Activated CD8-positive, alpha-beta T cell treated with anti-CD3 and anti-CD28 coated beads, Interleukin-2, amount 10 ng/mL, durations not matched to agents 7 days and 5 days (primary cell): ENCODE data around the gene PIEZO1. TPM values are rescaled to one million over a fixed set of nuclear protein-coding genes. Genes with fewer than 3 reads are reported as not detected.
A peak's percentile ranks its signal among the peaks of the same experiment; 100 is the strongest.
"Not testable (repeated sequence)": the region's sequence is repeated elsewhere in the genome, so short reads cannot be mapped to it uniquely, and the experiment has no call there.

Source experiments
- ATAC-seq: fragments of 150-1000 bp; cut with Tn5 transposase; one replicate; pipeline ENCODE4 v1.10.0; 2021; ENCODE audit warnings: moderate library complexity
- CTCF ChIA-PET: fragments of 350-600 bp; sonication (Branson Sonifier 250); formaldehyde crosslinking; loops from one replicate; lab custom pipeline; 2021; ENCODE audit warnings: antibody characterized with exemption; lab: Charles Lee
- POLR2A ChIA-PET: fragments of 350-600 bp; sonication (Branson Sonifier 250); formaldehyde crosslinking; loops from one replicate; lab custom pipeline; 2021; ENCODE audit warnings: antibody characterized with exemption; lab: Charles Lee
- DNase-seq: peaks from one replicate; pipeline ENCODE4 v3.0.0-alpha.2; 2020
- H3K27ac Mint-ChIP-seq: one replicate; pipeline ENCODE4 v1.8.0; 2021; ENCODE audit warnings: mild to moderate bottlenecking, mixed read lengths
- H3K27me3 Mint-ChIP-seq: one replicate; pipeline ENCODE4 v1.8.0; 2021; ENCODE audit warnings: low read depth, mixed read lengths
- H3K36me3 Mint-ChIP-seq: one replicate; pipeline ENCODE4 v1.8.0; 2021; ENCODE audit warnings: low read depth, mixed read lengths
- H3K4me1 Mint-ChIP-seq: one replicate; pipeline ENCODE4 v1.8.0; 2021; ENCODE audit warnings: low read depth, mixed read lengths
- H3K4me3 Mint-ChIP-seq: one replicate; pipeline ENCODE4 v1.8.0; 2021; ENCODE audit warnings: mild to moderate bottlenecking, mixed read lengths
- H3K9me3 Mint-ChIP-seq: one replicate; pipeline ENCODE4 v1.8.0; 2022; ENCODE audit warnings: mixed read lengths; ENCODE audit not compliant: insufficient read depth
- total RNA-seq, 2 experiments: library from RNA; stranded (reverse); gene quantifications; one replicate each; pipeline ENCODE4 v1.2.3, GENCODE V29; 2021

Gene PIEZO1
- total RNA-seq, 2 experiments from 2014 or later = 226 to 230 TPM

DNA sequence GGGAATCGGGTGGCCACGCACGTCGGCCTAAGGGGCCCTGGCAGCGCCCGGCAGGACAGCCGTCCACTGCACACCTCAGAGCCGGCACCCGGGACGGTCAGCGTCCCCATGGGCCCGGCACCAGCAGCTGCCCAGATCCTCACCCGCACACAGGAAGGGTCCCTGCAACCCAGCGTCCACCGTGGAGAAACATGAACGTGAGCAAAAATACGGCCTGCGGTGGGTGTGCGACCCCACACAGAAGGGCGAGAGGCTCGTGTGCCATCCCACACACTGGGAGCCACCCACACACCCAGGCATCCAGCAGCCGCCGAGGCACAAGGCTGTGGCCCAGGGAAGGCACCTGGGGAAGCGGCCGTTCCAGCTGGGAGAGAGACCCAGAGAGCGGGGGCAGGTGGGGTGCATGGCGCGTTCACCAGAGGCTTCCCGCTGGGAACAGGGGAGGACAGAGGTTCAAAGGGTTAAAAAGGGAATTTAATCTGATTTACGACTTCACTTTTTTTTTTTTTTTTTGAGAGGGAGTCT is 6.4 kb downstream of the PIEZO1 start:
- Mint-ChIP-seq H3K27ac (peak overlapping the region; percentile 44), H3K27me3 (no peaks in the 10 kb centered on the region), H3K4me3 (no peak overlapping the region), H3K9me3 (no peaks in the 10 kb centered on the region), H3K36me3 (peaks cover 15% of the 10 kb centered on the region), H3K4me1 (peaks cover 55% of the 10 kb centered on the region)
- ChIA-PET POLR2A (interaction anchor here (0.9 kb wide), 1 partner anchor 16 kb away, joined by 3 read pairs; no protein-coding TSS in a partner anchor), CTCF (no interaction called here)
- DNase-seq = no peak
- ATAC-seq = no peak

DNA sequence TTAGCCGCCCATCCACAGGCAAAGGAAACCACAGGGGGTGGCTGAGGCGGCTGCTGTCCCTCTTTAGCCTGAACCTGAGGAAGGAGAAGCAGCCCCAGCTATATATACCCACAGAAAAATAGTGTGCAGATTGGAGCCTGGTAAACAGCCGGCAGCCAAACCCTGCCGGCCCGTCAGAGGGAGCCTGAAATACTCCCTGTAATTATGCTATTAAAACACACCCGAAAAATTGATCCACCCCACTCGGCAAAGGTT is 6.8 kb downstream of the PIEZO1 start:
- H3K27ac Mint-ChIP-seq = peak overlapping the region; percentile 20
- no peaks in the 10 kb centered on the region for H3K9me3 Mint-ChIP-seq
- peaks cover 13% of the 10 kb centered on the region for H3K36me3 Mint-ChIP-seq
- H3K4me3 Mint-ChIP-seq = no peak overlapping the region
- ChIA-PET POLR2A (interaction anchor here (0.6 kb wide), 1 partner anchor 21 kb away, joined by 3 read pairs; no protein-coding TSS in a partner anchor), CTCF (no interaction called here)
- ATAC-seq (no peak), DNase-seq (no peak)
- H3K4me1 Mint-ChIP-seq = peaks cover 51% of the 10 kb centered on the region
- H3K27me3 Mint-ChIP-seq = no peaks in the 10 kb centered on the region

DNA sequence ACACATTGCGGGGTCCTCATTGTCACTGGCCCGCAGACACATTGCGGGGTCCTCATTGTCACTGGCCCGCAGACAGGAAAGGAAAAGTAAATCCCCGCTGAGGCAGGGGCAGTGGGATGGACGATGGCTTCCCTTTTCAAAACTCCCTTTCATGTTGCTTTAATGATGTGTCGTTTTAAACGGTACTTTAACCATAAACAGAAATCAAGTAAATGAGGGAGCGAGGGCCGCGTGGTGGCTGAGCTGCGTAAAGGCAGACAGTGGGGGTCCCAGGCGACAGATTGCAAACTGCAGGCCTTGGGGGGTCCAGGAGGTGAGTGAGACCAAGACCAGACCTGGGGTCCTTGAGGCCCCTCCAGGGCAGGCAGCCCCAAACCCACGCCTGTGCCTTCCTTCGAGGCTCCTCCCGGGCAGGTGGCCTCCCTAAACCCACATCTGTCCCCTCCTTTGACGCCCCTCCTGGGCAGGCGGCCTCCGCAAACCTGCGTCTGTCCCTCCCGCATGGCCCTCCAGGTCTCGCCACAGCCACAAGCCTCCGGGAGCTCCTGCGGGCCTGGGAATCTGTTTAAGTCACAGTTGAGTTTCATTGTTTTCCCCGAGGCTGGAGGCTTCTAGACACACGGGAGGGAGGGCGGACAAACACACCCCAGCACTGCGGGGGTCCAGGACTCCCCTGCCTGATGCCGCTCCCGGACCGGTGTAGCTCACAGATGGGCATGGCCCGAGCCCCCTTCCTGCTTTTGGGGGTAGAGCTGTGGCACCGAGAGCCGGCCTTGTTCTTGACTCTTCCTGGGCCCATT is 7.3 kb downstream of the PIEZO1 start:
- peak overlapping the region; percentile 20 for H3K27ac Mint-ChIP-seq
- H3K9me3 Mint-ChIP-seq = no peaks in the 10 kb centered on the region
- H3K27me3 Mint-ChIP-seq = no peaks in the 10 kb centered on the region
- CTCF ChIA-PET = interaction anchor here (1.4 kb wide), 1 partner anchor 17 kb away, joined by 3 read pairs; no protein-coding TSS in a partner anchor
- ATAC-seq (no peak), DNase-seq (no peak)
- peaks cover 8% of the 10 kb centered on the region for H3K36me3 Mint-ChIP-seq
- POLR2A ChIA-PET = interaction anchor here (0.6 kb wide), 1 partner anchor 21 kb away, joined by 3 read pairs; no protein-coding TSS in a partner anchor
- no peak overlapping the region for H3K4me3 Mint-ChIP-seq
- H3K4me1 Mint-ChIP-seq = peaks cover 46% of the 10 kb centered on the region

GRCh38 chr16:88775825-88776224 is 9.2 kb downstream of the PIEZO1 start:
- Mint-ChIP-seq H3K27me3 (no peaks in the 10 kb centered on the region), H3K27ac (no peak overlapping the region), H3K4me3 (no peak overlapping the region), H3K4me1 (peaks cover 33% of the 10 kb centered on the region), H3K36me3 (peaks cover 4% of the 10 kb centered on the region), H3K9me3 (no peaks in the 10 kb centered on the region)
- DNase-seq (no peak), ATAC-seq (no peak)
- POLR2A ChIA-PET = no interaction called here
- CTCF ChIA-PET = no interaction called here

GRCh38 chr16:88774544-88775393 is 10.3 kb downstream of the PIEZO1 start:
- Mint-ChIP-seq H3K9me3 (no peaks in the 10 kb centered on the region), H3K27me3 (no peaks in the 10 kb centered on the region), H3K27ac (no peak overlapping the region), H3K4me1 (peaks cover 29% of the 10 kb centered on the region), H3K4me3 (no peak overlapping the region), H3K36me3 (peaks cover 4% of the 10 kb centered on the region)
- ATAC-seq = no peak
- CTCF ChIA-PET = no interaction called here
- DNase-seq = no peak
- POLR2A ChIA-PET = no interaction called here

DNA sequence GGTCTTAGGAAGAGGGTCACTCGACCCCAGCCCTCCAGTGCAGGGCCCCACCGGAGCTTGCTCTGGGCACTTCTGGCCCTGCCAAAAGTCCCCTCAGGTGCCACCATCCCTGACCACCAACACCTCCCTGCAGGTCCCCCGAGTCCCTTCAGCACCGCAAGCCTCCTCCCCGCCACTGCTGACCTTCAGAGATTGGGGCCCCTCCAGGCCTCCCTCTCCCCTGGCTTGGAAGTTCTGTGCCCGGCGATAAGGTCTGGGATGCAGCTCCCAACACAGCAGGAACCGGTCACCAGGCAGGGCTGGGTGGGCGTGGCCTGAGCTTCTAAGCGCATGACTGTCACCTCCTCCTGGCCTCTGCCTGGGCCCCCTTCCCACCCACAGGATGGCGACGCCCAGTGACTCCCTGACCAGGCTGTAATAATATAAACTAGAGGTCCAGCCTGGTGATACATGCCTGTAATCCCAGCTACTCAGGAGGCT is 11.2 kb downstream of the PIEZO1 start:
- DNase-seq (no peak), ATAC-seq (no peak)
- POLR2A ChIA-PET = no interaction called here
- H3K9me3 Mint-ChIP-seq = no peaks in the 10 kb centered on the region
- H3K4me3 Mint-ChIP-seq = no peak overlapping the region
- no peaks in the 10 kb centered on the region for H3K27me3 Mint-ChIP-seq
- peaks cover 6% of the 10 kb centered on the region for H3K36me3 Mint-ChIP-seq
- no peak overlapping the region for H3K27ac Mint-ChIP-seq
- CTCF ChIA-PET = interaction anchor here (1.2 kb wide), 1 partner anchor 31 kb away, joined by 4 read pairs; no protein-coding TSS in a partner anchor
- H3K4me1 Mint-ChIP-seq = peaks cover 31% of the 10 kb centered on the region

DNA sequence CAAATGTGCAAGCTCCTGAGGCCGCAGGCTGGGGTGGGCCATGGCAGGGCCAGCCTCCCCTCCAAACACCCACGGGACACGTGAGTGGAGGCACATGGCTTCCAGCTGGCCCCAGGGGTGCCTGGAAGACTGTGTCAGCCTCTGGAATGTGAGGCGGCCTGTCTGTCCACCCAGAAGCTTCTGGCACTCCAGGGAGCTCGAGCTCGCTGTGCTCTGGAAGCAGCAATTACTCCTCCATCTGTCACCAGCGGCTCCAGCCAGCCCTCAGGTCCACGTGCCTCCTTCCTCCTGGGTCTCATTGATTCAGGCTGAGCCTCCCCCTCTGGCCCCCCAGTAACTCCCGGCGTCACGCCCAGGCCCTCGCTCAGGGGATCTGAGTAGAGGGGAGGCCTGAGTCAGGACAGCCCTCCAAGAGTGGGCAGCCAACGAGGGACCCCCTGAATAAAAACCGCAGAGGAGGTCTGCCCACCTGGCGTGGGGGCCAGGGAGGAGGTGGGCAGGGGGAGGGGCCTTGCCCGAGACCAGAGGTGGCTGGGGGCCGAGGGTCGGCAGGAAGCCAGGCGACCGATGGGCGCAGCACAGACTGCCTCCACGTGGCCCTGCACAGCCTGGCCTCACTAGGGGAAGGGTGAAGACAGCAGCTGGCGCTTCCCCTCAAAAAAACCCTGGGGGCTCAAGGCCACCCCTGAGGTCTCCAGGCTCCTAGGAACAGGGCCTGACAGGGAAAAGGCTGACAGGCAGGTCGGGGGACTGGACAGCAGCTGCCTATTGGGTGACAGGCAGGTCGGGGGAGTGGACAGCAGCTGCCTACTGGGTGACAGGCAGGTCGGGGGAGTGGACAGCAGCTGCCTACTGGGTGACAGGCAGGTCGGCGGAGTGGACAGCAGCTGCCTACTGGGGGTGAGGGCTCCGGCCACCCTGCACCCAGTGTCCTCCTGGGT is 11.9 kb downstream of the PIEZO1 start:
- no peak for ATAC-seq
- H3K36me3 Mint-ChIP-seq = peaks cover 6% of the 10 kb centered on the region
- H3K27me3 Mint-ChIP-seq = no peaks in the 10 kb centered on the region
- no peak for DNase-seq
- ChIA-PET POLR2A (no interaction called here), CTCF (interaction anchor here (1.2 kb wide), 1 partner anchor 30 kb away, joined by 4 read pairs; no protein-coding TSS in a partner anchor)
- no peak overlapping the region for H3K27ac Mint-ChIP-seq
- no peaks in the 10 kb centered on the region for H3K9me3 Mint-ChIP-seq
- H3K4me3 Mint-ChIP-seq = no peak overlapping the region
- H3K4me1 Mint-ChIP-seq = peaks cover 26% of the 10 kb centered on the region

- ATAC-seq, H3K4me3 Mint-ChIP-seq, CTCF ChIA-PET, H3K27ac Mint-ChIP-seq, POLR2A ChIA-PET, H3K36me3 Mint-ChIP-seq, DNase-seq, H3K27me3 Mint-ChIP-seq, H3K9me3 Mint-ChIP-seq: not testable (repeated sequence)
- H3K4me1 Mint-ChIP-seq = peaks cover 33% of the 10 kb centered on the region
Observed at GRCh38 chr16:88771781-88772180, 13.2 kb downstream of the PIEZO1 start.

GRCh38 chr16:88771294-88771772 is 13.7 kb downstream of the PIEZO1 start:
- no peak overlapping the region for H3K4me3 Mint-ChIP-seq

DNA sequence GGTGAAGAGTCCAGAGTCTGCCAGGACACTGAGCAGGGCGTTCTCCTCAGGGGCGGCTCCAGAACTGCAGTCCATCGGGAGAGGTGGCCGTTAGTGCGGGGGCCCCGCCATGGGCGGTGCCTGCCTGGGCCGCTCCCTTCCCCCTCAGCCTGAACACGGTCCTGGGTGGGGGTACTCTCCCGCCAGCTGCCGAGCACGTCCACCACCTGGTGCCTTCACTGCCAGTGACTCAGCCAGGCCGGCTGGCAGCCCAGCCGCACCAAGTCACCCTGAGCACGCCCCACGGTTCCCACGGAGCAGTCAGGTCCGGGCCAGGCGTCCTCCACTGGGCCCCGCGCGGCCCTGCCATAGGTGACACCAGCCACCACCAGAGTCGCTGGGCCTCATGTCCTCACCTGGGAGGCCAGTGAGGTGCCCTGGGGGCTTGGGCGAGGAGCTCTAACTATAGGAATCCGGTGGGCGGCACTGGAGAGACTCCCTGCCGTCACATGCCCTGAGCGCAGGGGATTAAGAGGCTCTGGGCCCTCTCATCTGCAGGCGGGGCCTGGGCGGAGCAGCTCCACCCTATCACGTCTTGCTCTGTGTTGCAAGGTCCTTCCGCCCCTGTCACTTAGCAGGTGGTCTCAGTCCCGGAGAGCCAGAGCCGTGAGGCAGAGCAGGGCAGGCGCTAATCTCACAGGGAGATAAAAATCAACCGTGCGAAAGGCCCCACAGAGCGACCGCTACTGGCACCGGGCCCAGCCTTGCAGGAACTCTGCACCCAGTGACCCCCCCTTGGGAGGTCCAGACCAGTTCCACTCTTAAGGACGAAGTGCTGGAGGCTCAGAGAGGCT is 14.3 kb downstream of the PIEZO1 start:
- peak; percentile 45 for DNase-seq

More at GRCh38 chr16:88771294-88771772, 13.7 kb downstream of the PIEZO1 start:
- Mint-ChIP-seq H3K27ac (peak overlapping the region; percentile 43), H3K36me3 (peaks cover 4% of the 10 kb centered on the region), H3K9me3 (no peaks in the 10 kb centered on the region), H3K27me3 (no peaks in the 10 kb centered on the region), H3K4me1 (peaks cover 33% of the 10 kb centered on the region)
- ATAC-seq (no peak), DNase-seq (no peak)
- POLR2A ChIA-PET = interaction anchor here (0.7 kb wide), 1 partner anchor 10 kb away, joined by 3 read pairs; no protein-coding TSS in a partner anchor
- CTCF ChIA-PET = no interaction called here

More for the DNA sequence above, 14.3 kb downstream of the PIEZO1 start:
- Mint-ChIP-seq H3K4me1 (peaks cover 38% of the 10 kb centered on the region), H3K36me3 (peaks cover 5% of the 10 kb centered on the region), H3K9me3 (no peaks in the 10 kb centered on the region), H3K27me3 (no peaks in the 10 kb centered on the region), H3K27ac (peak overlapping the region; percentile 43), H3K4me3 (no peak overlapping the region)
- peak; percentile 24 for ATAC-seq
- ChIA-PET CTCF (no interaction called here), POLR2A (interaction anchor here (0.6 to 0.7 kb wide), 2 partner anchors 11 to 184 kb away, joined by 3 read pairs; no protein-coding TSS in a partner anchor)
